ENCODE measurements around the gene SYN1. TPM values are rescaled to one million over a fixed set of nuclear protein-coding genes. Genes with fewer than 3 reads are reported as not detected.
"Not testable (repeated sequence)": the region's sequence is repeated elsewhere in the genome, so short reads cannot be mapped to it uniquely, and the experiment has no call there.

The SYN1 gene
- total RNA-seq, 1 experiment from 2014 or later: 0.38 TPM

DNA sequence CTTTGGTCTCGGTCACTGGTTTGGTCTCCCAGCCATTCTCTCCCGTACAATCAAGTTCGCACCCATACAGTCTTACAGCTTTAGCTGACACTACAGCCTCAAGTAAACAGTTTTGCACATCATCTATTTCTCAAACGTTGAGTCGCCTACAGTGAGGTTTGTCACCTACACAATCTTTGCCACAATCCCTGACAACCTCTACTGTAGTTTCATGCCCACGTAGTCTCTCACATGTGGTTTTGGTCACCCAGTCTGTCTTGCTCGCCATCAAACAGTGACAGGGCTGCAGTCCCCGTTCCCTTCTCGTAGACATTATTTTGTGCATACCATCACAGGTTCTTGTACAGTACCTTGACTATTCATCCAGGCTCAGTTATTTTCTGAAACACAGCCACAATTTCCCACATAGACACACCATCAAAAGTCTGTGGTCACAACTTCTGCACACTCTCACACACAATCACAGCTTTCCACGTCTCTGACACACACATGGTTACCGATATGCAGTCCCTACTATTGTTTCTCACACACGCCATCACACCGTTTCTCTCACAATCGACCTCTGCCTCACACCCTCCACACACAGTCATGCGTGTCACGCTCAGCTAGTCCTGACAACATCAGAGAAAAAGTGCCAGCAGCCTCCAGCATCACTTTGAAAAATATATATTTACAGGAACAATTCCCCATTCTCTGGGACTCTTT lies 15.4 kb upstream of the SYN1 start:
- no peak for DNase-seq (ENCODE audit: low spot score)

DNA sequence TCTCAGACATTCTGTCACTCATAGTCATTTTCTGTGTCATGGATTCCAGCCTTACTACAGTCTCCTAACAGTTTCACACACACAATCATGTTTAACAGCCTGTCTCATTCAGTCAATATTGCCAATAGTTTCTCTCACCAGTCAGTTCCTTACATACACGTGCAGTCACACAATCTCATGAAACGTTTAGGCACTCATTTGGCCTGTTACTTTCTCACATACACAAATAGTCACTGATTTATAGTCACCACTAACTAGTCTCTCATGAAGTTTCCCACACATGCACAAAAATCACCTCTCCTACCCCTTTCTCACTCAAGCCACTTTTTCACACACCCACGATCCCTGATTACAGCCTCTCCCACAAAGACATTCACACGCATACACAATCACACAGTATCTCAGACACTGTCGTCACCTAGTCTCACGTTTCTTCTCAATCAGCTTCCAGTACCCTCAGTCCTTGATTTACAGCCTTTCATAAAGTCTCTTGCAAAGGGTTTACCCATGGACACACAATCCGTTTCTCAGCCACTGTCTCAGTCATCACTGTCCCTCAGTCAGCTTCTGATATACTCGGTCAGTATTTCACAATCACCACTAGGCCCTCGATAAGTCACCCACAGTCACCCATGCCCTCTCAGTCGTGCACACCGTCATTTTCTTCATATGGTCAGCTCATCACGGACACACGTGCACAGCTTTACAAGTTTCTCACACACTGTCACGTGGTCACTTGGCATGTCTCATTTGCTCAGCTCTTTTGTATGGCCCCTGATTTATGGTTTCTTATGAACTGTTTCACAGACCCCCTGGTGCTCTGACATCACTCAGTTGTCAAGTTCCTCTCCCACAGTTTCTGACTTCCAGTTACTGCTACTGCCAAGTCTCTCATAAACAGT lies 14.3 kb upstream of the SYN1 start:
- no peak for DNase-seq (ENCODE audit: low spot score)

GRCh38 chrX:47632666-47633065 lies 13.0 kb upstream of the SYN1 start:
- DNase-seq (ENCODE audit: low spot score): no peak

DNA sequence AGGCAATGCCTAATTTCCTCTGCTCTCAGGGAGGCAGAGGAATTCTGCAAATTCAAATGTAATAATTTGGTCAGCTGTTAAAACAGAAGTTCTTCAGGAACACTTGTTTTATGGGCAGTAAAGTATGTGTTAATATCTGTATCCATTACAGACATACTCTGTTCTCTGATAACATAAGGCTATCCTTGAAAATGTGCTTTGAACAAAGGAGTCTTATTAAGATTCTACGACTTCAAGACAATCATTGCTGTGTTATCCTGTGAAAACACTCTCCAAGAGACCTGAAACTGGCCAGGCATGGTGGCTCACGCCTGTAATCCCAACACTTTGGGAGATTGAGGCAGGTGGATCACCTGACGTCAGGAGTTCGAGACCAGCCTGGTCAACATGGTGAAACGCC lies 12.0 kb upstream of the SYN1 start:
- DNase-seq (ENCODE audit: low spot score): no peak

- no peak for DNase-seq (ENCODE audit: low spot score)
Measured at GRCh38 chrX:47629419-47630200, 10.0 kb upstream of the SYN1 start, which contains the start of gene CFP. Gene CFP (minus strand): TSS chrX:47629930. CDS start chrX:47629844, 86 bp downstream.

DNA sequence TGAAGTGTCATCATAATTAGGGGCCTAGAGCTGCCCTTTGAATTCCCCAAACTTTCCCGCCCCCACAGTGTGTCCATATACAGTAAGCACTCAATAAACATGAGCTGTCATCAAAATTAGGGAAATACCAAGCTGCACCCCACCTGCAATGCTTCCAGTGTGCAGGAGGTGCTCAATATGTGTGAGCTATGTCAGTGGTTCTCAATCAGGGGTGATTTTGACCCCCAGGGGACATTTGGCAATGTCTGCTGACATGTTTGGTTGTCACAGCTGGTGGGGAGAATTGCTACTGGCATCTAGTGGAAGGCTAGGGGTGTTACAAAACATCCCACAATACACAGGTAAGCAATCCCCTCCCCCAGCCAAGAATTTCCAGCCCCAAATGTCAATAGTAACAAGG lies 9.3 kb upstream of the SYN1 start:
- DNase-seq (ENCODE audit: low spot score): no peak

- DNase-seq (ENCODE audit: low spot score): no peak
Measured at GRCh38 chrX:47625365-47625764, 5.7 kb upstream of the SYN1 start.

GRCh38 chrX:47623540-47624027 lies 3.9 kb upstream of the SYN1 start:
- DNase-seq (ENCODE audit: low spot score): no peak

DNA sequence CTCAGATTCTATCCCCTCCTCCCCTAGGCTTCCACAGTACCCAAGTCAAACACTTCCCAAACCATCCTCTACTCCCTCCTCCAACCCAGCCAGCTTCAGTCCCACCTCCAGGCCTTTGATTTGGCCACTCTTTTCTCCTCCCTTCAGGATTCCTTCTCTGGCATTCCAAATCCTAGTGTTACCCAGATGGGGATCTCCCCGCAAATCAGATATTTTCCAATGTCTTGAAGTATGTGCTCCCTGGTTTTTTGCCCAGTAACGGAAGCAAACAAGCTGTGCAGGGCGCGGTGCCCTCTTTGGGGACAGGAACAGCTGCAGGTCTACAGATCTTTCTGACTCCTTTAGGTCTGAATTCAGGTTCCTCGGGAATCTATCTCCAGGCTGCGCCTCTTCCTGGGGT lies 2.2 kb upstream of the SYN1 start:
- no peak for DNase-seq (ENCODE audit: low spot score)

GRCh38 chrX:47620303-47620685 lies 637 bp upstream of the SYN1 start:
- no peak for DNase-seq (ENCODE audit: low spot score)

DNA sequence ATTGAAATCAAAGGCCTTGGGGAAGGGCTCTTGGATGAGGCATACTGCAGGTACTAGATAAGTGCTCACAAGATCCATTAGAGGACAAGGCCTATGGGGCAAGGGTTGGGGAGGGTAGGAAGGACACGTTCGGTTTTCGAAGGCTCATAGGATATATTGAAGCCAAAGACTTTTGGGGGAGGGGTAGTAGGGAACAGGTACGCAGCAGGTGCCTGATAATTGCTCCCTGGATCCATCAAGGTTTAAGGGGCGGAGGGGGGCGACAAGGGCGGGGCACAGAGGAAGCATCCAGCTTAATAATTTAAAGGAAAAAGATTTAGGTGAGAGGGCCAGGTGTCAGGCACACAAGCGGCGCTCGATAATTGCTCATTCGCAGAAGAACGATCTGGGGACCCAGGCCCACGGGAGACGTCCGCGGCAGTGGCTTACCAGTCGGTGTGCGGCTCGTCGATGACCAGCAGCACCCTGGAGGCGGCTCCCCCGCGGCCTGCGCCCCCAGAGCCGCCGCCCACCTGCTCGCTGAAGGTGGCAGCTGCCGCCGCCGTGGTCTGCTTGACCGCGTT lies 653 bp downstream of the SYN1 start:
- no peak for DNase-seq (ENCODE audit: low spot score)

GRCh38 chrX:47614618-47615017 lies 5.0 kb downstream of the SYN1 start:
- DNase-seq (ENCODE audit: low spot score): no peak

GRCh38 chrX:47613082-47613481 lies 6.6 kb downstream of the SYN1 start:
- DNase-seq (ENCODE audit: low spot score): no peak

GRCh38 chrX:47612418-47612817 lies 7.2 kb downstream of the SYN1 start:
- no peak for DNase-seq (ENCODE audit: low spot score)

DNA sequence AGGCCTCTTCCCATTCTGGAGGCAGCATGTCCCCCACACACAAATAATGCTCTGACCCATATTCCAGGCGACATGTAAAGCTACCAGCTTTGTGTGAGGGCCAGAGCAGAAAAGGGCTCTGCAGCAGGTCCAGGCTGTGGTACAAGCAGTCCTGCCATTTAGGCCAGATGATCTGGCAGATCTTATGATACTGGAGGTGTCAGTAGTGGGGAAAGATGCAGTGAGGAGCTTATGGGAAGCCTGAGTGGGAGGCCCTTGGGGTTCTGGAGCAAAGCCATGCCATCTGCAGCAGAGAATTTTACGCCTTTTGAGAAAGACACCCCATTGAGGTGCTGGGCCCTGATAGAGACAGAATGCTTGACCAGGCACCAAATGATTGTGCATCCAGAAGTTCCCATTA lies 7.7 kb downstream of the SYN1 start:
- DNase-seq (ENCODE audit: low spot score): no peak

- no peak for DNase-seq (ENCODE audit: low spot score)
Measured at GRCh38 chrX:47611489-47611888, 8.2 kb downstream of the SYN1 start.

DNA sequence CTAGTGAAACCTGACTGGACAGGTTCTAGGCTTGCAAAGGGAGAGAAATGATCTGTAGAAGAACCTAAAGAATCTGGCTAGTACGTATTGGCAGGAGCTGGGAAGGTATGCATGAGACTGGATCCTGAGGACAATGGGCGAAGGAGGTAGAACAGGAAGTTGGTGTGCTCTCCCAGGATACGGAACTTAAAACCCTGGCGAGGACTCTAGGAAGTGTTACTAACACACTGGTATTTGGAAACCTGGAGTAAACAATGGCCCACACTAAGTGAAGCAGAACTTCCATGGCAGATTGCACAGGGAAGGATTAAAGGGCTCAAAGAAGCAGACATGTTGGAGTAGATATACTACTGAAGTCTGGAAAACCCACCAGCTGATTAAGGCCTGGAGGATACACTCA lies 9.1 kb downstream of the SYN1 start:
- DNase-seq (ENCODE audit: low spot score): no peak

GRCh38 chrX:47608130-47608810 lies 11.4 kb downstream of the SYN1 start:
- DNase-seq (ENCODE audit: low spot score): no peak

- DNase-seq (ENCODE audit: low spot score): no peak
Measured at GRCh38 chrX:47607091-47607490, 12.6 kb downstream of the SYN1 start.

DNA sequence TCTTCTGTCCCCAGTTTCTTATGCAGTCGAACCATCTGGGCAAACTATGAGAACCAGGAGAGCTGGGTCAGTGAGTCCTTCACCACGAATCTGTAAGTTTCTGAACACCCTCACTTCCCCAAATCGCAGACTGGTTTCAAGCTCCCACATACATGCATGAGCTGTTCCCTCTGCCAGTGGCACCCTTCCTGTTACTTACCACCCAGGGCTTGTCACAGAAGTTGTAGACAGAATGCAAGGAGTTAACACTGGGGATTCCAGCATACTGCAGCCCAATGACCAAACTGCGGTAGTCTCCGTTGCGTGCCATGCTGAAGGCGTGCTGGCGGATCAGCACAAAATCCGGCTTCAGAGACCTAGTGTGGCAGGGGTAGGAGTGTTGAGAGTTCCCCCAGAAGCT lies 14.6 kb downstream of the SYN1 start:
- no peak for DNase-seq (ENCODE audit: low spot score)

GRCh38 chrX:47603125-47603524 lies 16.5 kb downstream of the SYN1 start:
- not testable (repeated sequence) for DNase-seq (ENCODE audit: low spot score)

Measured in A172 (cell line).